Ovary (tissue), 9 donors: ENCODE data around the gene GAK. TPM values are rescaled to one million over a fixed set of nuclear protein-coding genes. Genes with fewer than 3 reads are reported as not detected.

ENCODE experiments used
- DNase-seq, 5 donors: peaks; one replicate each; pipeline ENCODE4 v3.0.0-alpha.2; 2019 to 2020
- H3K27ac ChIP-seq, 2 donors: fragments of 200-600 bp; one replicate each; pipeline versions ENCODE4 v1.5.1 to v1.8.0; 2019 to 2022
- H3K27me3 ChIP-seq: fragments of 200-600 bp; one replicate; pipeline ENCODE4 v1.8.0; 2022
- H3K36me3 ChIP-seq: fragments of 200-600 bp; sonication (generic); one replicate; pipeline ENCODE4 v1.5.1; 2019
- H3K4me1 ChIP-seq: one replicate; pipeline ENCODE4 v1.8.1; 2013; ENCODE audit warnings: mild to moderate bottlenecking, moderate library complexity; ENCODE audit not compliant: insufficient read depth
- H3K4me3 ChIP-seq: fragments of 200-600 bp; sonication (generic); one replicate; pipeline ENCODE4 v1.5.1; 2017
- H3K9me3 ChIP-seq, 2 donors: fragments of 200-600 bp in 1 of 2; sonication (generic) in 1 of 2; one replicate each; pipeline versions ENCODE4 v1.5.1 to v1.8.1; 2013 to 2019; ENCODE audit warnings: mild to moderate bottlenecking in 1 of 2, moderate library complexity in 1 of 2
- CTCF ChIP-seq, 3 donors: fragments of 450-650 bp in 2 of 3; fragments of 200-600 bp in 1 of 3; IDR thresholded peaks; one replicate each; pipeline versions ENCODE4 v1.5.1 to v1.8.0; 2016 to 2022; ENCODE audit warnings: antibody characterized with exemption in 3 of 3, mild to moderate bottlenecking in 1 of 3
- EP300 ChIP-seq: sonication (generic); formaldehyde crosslinking; IDR thresholded peaks from one replicate; pipeline ENCODE4 v1.6.1; 2017; ENCODE audit warnings: antibody characterized with exemption
- POLR2A ChIP-seq: fragments of 450-650 bp; IDR thresholded peaks from one replicate; pipeline ENCODE4 v1.6.1; 2017; ENCODE audit warnings: antibody characterized with exemption, mild to moderate bottlenecking, moderate library complexity
- WGBS, 3 donors: extraction: QIAGEN DNeasy Blood & Tissue Kit in 1 of 3; methylation state at CpG; one replicate each; pipeline versions ENCODE4 v1.1.5 to v1.1.7; 2013 to 2017; 5-methylcytosine and 5-hydroxymethylcytosine counted together
- intact Hi-C, 4 donors: fragments of 100-400 bp; cut with DNase I; formaldehyde crosslinking; loops; one replicate each; pipeline versions ENCODE4 v1.11.0 to v1.15.1; 2022 to 2023
- polyA plus RNA-seq, 2 donors: library from polyadenylated mRNA; stranded (reverse); fragments of 200-250 nt in 1 of 2; fragments of 350-450 nt in 1 of 2; fragmentation: Illumina TruSeq in 1 of 2; extraction: RNeasy Lipid Tissue Mini Kit (QIAGEN cat#74804) in 1 of 2; gene quantifications; one replicate each; pipeline ENCODE4 v1.2.3, GENCODE V29; 2013 to 2014
- total RNA-seq, 7 donors: library from RNA; depleted of rRNA in 2 of 7; stranded (reverse); fragments of >200 nt in 2 of 7; fragmentation: NEBNext Ultra II Directional in 3 of 7; extraction: Animal tissue kit (Norgen Biotek cat#: 25700) in 3 of 7; gene quantifications; one replicate each; pipeline versions ENCODE4 v1.1.0 to v1.2.4, GENCODE V29; 2016 to 2023
- donor health status: DM: no; HTN: no; CAD: no; lungs with moderate emphysema.
- donor health status: DM: no; HTN: no; CAD: no.
- donor health status: Bipolar disorder and iron deficiency.
- donor health status: DM: yes; HTN: yes; CAD: no.
- donor health status: DM: no; HTN: no; CAD: no.
- donor health status: DM: yes; HTN: yes; CAD: no.

Gene GAK
- total and polyA plus RNA-seq, 9 donors = 30.7 to 95.4 (median 70.4) TPM

DNA sequence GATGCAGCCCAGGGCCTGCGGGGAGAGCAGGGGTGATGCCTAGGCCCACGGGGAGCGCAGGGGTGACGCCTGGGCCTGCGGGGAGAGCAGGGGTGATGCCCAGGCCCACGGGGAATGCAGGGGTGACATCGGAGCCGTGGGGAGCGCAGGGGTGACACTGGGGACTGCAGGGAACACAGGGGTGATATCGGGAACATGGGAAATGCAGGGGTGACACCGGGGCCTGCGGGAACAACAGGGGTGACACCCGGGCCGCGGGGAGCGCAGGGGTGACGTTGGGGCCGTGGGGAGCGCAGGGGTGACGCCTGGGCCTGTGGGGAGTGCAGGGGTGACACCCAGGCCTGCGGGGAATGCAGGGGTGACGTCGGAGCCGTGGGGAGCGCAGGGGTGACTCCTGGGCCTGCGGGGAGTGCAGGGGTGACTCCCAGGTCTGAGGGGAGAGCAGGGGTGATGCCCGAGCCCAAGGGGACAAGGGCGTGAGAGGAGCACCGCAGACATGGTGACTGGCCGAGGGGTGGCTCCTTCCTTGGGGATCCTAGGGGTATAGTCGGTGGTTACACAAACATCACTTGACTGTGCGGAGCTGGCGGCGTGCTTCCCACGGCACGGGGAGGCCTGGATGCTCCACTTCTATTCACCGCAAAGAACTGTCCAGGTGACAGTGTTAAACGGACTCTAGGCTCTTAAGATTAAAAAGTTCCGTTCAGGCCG lies 38.0 kb downstream of the GAK start:
- TF ChIP-seq CTCF (IDR thresholded peaks at IDR 0.05) (no peak), POLR2A (no peak), EP300 (no peak)
- Histone ChIP-seq H3K36me3 (no peaks in the 10 kb centered on the region), H3K4me3 (no peak overlapping the region), H3K9me3 (no peaks in the 10 kb centered on the region), H3K4me1 (no peaks in the 10 kb centered on the region), H3K27ac (no peak overlapping the region), H3K27me3 (no peaks in the 10 kb centered on the region)
- no peak for DNase-seq
- intact Hi-C loops = no loop called here
- WGBS, 3 donors = 88 to 93% (median 88%) methylated on average over 40 of the region's 40 CpGs

DNA sequence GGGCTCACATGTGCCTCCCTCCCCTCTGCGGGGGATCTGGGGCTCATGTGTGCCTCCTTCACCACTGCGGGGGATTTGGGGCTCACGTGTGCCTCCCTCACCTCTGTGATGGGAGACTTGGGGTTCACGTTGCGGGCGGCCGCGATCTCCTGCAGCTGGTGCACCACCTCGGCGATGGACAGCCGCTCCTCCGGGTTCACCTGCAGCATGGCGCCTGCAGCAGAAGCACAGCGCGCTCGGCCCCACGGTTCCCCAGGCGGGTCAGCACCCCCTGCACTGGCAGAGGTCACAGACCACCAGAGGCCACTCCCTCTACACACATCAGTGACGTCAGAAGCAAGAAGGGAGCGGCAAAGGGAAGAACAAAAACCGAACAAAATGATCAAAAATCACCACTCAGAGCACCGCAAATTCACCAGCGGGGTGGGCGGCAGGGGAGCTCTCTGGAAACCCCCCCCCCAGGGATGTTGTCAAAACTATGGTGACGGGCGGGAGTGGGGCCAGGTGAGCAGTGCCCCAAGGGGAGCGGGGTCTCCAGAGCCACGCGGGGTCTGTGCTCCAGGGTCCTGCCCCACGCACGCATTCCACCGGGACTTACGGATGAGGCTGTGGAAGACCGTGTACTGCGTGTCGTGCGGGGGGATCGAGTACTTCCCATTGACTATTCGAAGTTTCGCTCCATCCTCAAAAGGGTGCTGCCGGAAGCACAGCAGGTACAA lies 38.7 kb downstream of the GAK start:
- Histone ChIP-seq H3K27me3 (no peaks in the 10 kb centered on the region), H3K9me3 (no peaks in the 10 kb centered on the region), H3K36me3 (no peaks in the 10 kb centered on the region), H3K4me3 (no peak overlapping the region), H3K27ac (no peak overlapping the region), H3K4me1 (no peaks in the 10 kb centered on the region)
- no peak for DNase-seq
- intact Hi-C loops = no loop called here
- 90 to 92% (median 91%) methylated on average over 40 to 41 of the region's 41 CpGs for WGBS, 3 donors
- TF ChIP-seq POLR2A = no peak
- TF ChIP-seq CTCF (IDR thresholded peaks at IDR 0.05) = no peak
- no peak for TF ChIP-seq EP300

GRCh38 chr4:892780-893179 lies 39.3 kb downstream of the GAK start:
- Histone ChIP-seq H3K4me1 (no peaks in the 10 kb centered on the region), H3K27me3 (no peaks in the 10 kb centered on the region), H3K27ac (no peak overlapping the region), H3K4me3 (no peak overlapping the region), H3K9me3 (no peaks in the 10 kb centered on the region), H3K36me3 (no peaks in the 10 kb centered on the region)
- 91 to 92% (median 91%) methylated on average over 8 to 10 of the region's 10 CpGs for WGBS, 3 donors
- no peak for TF ChIP-seq EP300
- no peak for TF ChIP-seq POLR2A
- TF ChIP-seq CTCF (IDR thresholded peaks at IDR 0.05) = no peak
- no peak for DNase-seq
- intact Hi-C loops = no loop called here

DNA sequence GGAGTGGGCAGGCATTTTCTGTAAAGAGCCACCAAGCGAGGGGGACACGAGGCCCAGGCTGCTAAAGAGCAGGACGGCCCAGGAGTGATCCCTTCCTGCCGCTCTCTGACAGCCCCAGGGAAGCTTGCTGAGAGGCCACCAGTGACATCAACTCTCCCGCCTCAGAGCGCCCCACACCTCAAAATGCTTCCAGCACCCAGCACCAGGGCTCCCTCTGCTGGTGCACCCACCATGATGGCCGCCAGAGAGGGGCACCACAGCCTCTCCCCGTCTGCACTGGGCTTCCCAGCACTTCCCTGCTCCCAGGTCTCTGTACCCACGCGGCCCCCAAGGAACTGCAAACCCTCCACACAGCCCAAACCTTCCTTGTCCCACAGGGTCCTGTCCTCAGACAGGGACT lies 40.4 kb downstream of the GAK start:
- Histone ChIP-seq H3K27ac (no peak overlapping the region), H3K36me3 (no peaks in the 10 kb centered on the region), H3K9me3 (no peaks in the 10 kb centered on the region), H3K27me3 (no peaks in the 10 kb centered on the region), H3K4me1 (no peaks in the 10 kb centered on the region), H3K4me3 (no peak overlapping the region)
- no peak for DNase-seq
- WGBS, 3 donors = 84 to 87% (median 86%) methylated on average over 10 of the region's 10 CpGs
- TF ChIP-seq CTCF (IDR thresholded peaks at IDR 0.05) (no peak), POLR2A (no peak), EP300 (no peak)
- intact Hi-C loops = no loop called here
